Activated CD4-positive, alpha-beta T cell treated with anti-CD3 and anti-CD28 coated beads, Interleukin-2, amount 50 U/mL, for 16 hours (primary cell): Measurements from ENCODE around the gene WDTC1.
"Not testable (repeated sequence)": the region's sequence is repeated elsewhere in the genome, so short reads cannot be mapped to it uniquely, and the experiment has no call there.

ENCODE experiments used
- DNase-seq: peaks from one replicate; pipeline ENCODE4 v3.0.0-alpha.2; 2020

WDTC1 gene

DNA sequence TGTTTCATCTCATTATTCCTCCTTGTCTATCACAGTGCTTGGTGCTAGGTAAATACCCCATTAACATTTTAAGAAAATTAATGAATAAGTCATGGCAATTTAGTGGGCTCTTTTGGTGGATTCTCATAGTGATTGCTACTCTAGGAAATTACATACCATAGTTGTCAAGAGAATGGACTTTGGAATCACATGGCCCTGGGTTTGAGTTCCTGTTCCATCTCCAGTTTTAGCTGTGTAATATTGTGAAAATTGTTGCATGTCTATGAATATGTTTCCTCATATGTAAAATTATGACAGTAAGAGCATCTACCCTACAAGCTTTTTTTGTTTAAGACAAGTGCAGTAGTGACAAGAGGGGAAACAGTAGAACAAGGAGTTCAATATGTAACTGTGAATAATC is 20.7 kb downstream of the WDTC1 start:
- no peak for DNase-seq

GRCh38 chr1:27257155-27257554 is 22.7 kb downstream of the WDTC1 start:
- DNase-seq: no peak

DNA sequence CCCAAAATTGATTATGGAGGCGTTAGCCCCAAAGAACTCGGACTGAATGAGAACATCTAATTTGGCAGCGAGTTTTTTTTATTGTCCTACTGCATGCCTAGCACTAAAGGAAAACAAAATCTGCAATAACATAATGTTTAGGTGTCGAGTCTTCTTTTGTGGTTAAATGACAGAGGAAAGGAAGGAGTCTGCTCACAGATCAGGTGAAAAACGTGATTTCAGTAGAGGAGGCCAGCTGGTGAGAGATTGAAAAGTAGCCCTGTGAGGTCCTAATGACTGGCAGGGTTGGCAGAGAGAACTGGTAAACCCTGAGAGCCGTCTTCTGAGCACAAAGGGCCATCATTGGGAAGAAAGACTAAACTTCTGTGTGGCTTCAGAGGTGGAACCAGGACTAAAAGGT is 24.2 kb downstream of the WDTC1 start:
- DNase-seq: no peak

DNA sequence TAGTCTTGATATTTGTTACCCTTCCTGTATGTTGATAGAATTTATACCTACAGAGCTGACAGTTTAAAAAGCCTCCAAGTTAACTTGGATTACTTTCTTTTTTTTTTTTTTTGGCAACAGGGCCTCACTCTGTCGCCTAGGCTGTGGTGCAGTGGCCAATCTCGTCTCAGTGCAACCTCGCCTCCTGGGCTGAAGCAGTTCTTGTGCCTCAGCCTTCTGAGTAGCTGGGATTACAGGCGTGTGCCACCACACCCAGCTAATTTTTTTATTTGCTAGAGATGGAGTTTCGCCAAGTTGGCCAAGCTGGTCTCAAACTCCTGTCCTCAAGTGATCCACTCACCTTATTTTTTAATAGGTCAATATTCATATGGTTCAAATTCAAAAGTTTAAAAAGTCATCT is 32.7 kb downstream of the WDTC1 start:
- DNase-seq: no peak

- DNase-seq: no peak
Measured at GRCh38 chr1:27269276-27269675, 34.8 kb downstream of the WDTC1 start.

GRCh38 chr1:27274204-27274603 is 39.8 kb downstream of the WDTC1 start:
- DNase-seq: no peak

- no peak for DNase-seq
Measured at GRCh38 chr1:27275696-27276095, 41.3 kb downstream of the WDTC1 start.

DNA sequence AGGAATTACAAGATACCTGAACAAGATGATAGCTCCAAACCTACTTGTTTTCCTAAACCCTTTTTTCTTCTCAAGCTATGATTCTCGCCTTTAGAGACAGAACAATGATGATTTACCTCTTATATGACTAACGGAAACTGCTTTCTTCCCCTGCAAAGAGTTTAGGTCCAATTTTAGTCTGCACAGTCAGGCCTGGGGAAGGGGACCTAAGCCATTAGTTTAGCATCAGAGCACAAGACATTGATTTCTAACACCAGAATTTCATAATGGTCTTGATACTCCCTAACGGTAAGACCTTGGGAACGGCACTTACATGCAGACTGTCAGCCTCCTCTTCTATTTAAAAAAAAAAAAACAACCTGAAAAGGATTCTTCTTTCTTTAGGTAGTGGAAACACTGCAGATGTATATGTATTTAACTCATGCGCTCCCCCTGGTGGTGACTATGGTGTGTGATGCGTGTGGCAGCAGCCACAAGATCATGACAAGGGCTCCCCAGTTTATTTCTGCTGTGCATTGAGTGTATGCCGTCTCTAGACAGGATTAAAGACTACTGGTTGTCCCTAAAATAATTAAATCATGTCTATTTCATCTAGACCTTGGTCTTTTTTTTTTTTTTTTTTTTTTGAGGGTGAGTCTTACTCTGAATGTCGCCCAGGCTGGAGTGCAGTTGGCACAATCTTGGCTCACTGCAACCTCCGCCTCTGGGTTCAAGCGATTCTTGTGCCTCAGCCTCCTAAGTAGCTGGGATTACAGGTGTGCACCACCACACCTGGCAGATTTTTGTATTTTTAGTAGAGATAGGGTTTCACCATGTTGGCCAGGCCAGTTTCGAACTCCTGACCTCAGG is 50.2 kb downstream of the WDTC1 start:
- peak; percentile 84 for DNase-seq

DNA sequence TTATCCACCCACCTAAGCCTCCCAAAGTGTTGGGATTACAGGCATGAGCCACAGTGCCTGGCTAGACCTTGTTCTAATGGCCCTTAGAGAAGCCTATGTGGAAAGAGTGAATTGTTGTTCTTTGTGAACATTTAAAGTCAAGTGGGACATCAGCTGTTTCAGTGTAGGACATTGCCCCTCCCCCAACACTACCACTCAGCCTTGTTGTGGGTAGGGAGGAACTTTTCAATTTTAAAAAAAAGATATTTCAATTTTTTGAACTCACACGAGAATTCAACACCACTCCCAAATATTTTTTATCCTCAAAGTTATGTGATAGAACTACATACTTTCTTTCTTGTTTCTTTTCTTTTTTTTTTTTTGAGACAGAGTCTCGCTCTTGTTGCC is 50.8 kb downstream of the WDTC1 start:
- no peak for DNase-seq

DNA sequence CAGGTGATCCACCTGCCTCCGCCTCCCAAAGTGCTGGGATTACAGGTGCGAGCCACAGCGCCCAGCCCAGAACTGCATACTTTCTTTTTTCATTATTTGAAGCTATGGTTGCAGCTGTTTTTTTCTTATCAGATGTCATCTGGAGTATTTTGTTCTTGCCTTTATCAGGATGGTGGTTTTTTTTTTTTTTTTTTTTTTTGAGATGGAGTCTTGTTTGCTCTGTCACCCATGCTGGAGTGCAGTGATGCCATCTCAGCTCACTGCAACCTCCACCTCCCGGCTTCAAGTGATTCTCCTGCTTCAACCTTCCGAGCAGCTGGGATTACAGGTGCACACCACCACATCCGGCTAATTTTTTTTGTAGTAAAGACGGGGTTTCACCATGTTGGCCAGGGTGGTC is 51.4 kb downstream of the WDTC1 start:
- DNase-seq: not testable (repeated sequence)

DNA sequence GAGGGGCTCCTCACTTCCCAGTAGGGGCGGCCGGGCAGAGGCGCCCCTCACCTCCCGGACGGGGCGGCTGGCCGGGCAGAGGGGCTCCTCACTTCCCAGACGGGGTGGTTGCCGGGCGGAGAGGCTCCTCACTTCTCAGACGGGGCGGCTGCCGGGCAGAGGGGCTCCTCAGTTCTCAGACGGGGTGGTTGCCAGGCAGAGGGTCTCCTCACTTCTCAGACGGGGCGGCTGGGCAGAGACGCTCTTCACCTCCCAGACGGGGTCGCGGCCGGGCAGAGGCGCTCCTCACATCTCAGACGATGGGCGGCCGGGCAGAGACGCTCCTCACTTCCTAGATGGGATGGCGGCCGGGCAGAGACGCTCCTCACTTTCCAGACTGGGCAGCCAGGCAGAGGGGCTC is 54.7 kb downstream of the WDTC1 start:
- DNase-seq: not testable (repeated sequence)

DNA sequence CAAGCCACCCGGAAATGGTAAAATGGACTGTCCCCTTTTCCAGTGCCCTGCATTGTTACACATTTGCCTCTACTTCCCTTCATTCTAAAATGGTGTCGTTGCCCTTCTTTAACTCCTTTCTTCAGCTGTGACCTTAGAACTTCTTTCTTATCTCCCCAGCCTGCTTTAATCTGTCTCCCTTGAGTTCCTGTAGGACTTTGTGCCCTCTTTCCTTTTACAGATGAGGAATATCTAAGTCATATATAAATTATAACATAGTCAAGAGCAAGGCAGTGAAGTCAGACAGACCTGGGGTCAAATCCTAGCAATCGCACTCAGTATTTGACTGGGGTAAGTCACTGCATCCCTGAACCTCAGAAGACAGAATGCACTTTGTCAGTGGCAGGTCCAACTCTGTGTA is 56.1 kb downstream of the WDTC1 start:
- DNase-seq: no peak

DNA sequence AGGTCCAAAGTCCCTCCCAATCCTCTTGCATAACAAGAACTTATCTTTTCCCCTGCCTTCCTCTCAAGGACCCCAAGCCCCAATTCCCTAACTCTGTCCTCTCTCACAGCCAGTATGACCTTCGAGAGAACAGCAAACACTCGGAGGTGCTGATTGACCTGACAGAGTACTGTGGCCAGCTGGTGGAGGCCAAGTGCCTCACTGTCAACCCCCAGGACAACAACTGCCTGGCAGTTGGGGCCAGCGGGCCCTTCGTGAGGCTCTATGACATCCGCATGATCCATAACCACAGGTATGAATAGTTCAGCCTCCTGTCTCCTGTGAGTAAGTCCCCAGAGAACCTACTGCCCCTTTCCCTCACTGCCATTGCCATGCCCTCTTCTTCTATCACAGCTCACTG is 57.7 kb downstream of the WDTC1 start:
- no peak for DNase-seq

DNA sequence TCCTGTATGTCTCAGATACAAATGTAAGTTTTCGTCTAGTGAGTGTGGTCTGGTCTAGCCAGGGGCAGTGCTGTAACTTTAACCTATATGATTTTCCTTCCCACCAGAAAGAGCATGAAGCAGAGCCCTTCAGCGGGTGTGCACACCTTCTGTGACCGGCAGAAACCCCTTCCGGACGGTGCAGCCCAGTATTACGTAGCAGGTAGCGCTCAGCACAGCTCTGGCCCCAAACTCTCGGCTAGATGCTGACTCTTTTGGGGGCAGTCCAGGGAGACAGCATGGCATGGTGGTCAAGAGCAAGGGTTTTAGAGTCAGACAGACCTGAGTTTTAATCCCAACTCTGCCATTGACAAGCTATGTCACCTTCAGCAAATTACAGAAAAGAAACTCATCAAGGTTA is 59.5 kb downstream of the WDTC1 start:
- no peak for DNase-seq

- DNase-seq: peak; percentile 57
Measured at GRCh38 chr1:27296773-27297291, 62.4 kb downstream of the WDTC1 start.

- DNase-seq: no peak
Measured at GRCh38 chr1:27297903-27298302, 63.5 kb downstream of the WDTC1 start.

DNA sequence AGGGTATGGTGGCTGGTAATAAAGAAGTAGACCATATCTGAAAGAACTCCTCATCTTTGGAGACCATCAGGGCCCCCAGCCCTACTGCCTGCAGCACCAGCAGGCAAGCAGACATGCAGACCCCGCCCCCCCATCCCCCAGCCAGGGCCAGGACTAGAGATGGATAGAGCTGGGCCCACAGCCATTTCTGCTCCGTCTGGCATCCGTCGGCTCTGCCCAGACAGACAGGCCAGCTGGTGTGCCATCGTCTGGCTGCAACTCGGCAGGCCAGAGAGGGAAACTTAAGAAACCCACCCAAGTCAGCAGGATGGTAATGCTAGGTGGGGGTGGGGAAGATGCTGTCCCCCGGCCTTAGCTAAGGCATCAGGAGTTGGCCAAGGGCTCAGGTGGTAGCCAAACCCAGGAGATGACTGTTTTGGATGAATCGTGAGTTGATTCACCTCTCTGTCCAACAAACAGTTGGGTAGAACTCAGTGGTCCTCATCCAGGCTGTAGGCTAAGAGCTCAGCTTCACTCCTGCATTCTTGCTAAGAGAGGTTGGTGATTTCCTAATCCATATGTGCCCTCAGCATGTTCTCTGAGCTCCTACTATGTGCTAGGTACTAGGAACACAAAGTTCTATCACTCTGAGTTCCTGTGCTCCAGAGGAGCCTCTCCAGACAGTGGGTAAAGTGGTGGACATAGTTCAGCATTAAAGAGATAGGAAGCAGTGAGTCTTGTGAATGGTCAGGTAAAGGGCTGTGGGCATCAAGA is 64.4 kb downstream of the WDTC1 start:
- no peak for DNase-seq

DNA sequence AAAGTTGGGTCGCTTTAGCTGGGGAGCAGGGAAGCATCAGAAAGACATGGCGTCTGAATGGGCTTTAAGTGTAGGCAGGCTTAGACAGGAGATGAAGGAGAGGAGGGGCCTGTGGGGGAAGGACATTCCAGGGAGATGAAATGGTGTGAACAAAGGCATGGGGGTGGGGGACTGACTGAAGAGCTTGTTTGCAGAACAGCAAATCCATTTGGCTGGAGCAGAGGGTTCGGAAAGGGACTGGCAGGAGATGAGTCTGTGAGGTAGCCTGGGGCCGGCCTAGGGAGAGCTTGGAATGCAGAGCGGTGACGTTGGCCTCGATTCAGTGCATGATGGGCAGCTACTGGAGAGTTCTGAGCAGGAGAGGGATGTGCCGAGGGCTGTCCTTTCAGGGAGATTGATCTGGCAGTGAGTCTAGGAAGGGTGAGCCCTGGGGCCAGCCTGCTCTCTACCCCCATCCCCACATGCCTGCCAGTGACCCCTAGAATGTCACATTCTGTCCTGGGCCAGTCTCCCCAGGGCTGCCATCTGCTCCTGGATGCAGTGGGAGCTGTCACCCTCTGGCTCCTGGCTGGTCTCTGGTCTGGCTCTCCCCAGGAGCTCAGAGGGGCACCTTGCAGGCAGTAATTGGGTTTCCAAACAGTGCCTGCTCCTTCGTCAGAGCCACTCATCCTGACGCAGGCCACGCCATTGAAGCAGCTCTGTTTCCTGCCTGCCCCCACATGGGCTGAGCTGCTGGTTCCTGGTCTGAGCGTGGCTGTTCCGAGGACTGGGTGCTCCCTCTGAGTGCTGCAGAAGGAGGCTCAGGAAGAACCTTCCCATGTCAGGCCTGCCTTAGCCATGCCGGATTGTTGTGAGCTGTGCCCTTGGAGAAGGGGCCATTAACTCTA is 65.2 kb downstream of the WDTC1 start:
- DNase-seq: no peak

- peak; percentile 79 for DNase-seq
Measured at GRCh38 chr1:27300341-27301051, 66.1 kb downstream of the WDTC1 start.

DNA sequence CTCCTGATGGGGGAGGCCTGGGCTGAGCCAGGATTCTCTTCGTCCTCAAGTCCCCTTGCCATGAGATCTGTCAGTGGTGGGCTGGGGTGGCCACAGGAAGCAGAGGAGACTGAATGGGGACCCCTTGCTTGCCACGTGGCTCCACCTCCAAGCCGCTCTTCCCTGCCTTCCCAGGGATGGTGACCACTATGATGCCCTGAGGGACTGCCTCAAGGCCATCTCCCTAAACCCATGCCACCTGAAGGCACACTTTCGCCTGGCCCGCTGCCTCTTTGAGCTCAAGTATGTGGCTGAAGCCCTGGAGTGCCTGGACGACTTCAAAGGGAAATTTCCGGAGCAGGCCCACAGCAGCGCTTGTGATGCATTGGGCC is 66.6 kb downstream of the WDTC1 start:
- no peak for DNase-seq

DNA sequence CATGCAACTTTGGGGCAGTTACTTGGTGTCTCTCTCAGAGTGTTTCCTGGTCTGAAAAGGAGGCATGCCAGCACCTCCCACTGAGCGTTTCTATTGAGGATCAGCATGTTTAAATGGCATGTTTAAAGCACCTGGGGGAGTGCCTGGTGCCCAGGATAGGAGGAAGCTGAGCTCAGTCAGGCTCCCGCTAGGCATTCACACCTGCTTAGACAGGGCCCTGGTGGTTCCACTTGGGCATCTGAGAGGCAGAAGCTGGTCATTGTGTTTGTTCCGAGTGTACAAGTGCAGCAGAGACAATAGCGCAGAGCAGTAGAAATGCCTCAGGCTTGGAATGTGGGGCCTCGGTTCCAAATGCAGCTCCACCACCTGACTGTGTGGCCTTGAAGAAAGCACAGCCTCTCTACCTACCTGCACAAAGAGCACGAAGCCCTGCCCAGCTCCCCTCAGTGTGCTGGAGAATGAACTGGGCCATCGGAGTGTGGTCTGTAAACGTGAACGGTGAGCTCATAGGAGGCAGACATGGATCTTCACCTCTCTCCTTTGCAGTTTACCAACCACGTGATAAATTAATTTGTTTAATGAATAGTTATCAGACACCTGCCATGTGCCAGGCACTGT is 67.3 kb downstream of the WDTC1 start:
- no peak for DNase-seq

DNA sequence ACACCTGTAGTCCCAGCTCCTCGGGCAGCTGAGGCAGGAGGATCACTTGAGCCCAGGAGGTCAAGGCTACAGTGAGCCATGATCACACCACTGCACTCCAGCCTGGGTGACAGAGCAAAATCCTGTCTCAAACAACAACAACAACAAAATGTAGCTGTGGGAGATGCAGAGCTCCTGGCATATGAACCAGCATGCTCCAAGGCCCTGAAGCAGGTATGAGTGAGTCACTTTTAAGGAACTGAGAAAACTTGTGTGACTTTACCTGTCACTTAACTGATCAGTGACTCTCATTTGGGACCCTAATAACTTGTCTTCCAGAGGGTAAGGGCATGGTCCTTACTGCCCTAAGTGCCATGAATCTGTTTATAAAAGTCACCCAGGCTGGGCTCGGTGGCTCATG is 68.2 kb downstream of the WDTC1 start:
- no peak for DNase-seq
